IPS-18a (cell line): Measurements from ENCODE around the gene FRMD4A.
A peak's percentile ranks its signal among the peaks of the same experiment; 100 is the strongest.

ENCODE experiments used
- H3K27ac ChIP-seq: one replicate; pipeline ENCODE4 v1.5.1; 2013; ENCODE audit warnings: low read length
- H3K27me3 ChIP-seq: one replicate; pipeline ENCODE4 v1.6.1; 2013; ENCODE audit warnings: mild to moderate bottlenecking, low read length; ENCODE audit not compliant: control insufficient read depth, insufficient read depth
- H3K36me3 ChIP-seq: one replicate; pipeline ENCODE4 v1.6.1; 2013; ENCODE audit warnings: low read depth, low read length; ENCODE audit not compliant: control insufficient read depth
- H3K4me1 ChIP-seq: one replicate; pipeline ENCODE4 v1.6.1; 2013; ENCODE audit warnings: low read depth, low read length; ENCODE audit not compliant: control insufficient read depth
- H3K4me3 ChIP-seq: one replicate; pipeline ENCODE4 v1.5.1; 2013; ENCODE audit warnings: low read length
- H3K9ac ChIP-seq: one replicate; pipeline ENCODE4 v1.6.1; 2013; ENCODE audit warnings: mild to moderate bottlenecking, low read length, moderate library complexity
- H3K9me3 ChIP-seq: one replicate; pipeline ENCODE4 v1.6.1; 2013; ENCODE audit warnings: low read depth, low read length; ENCODE audit not compliant: control insufficient read depth

The FRMD4A gene

DNA sequence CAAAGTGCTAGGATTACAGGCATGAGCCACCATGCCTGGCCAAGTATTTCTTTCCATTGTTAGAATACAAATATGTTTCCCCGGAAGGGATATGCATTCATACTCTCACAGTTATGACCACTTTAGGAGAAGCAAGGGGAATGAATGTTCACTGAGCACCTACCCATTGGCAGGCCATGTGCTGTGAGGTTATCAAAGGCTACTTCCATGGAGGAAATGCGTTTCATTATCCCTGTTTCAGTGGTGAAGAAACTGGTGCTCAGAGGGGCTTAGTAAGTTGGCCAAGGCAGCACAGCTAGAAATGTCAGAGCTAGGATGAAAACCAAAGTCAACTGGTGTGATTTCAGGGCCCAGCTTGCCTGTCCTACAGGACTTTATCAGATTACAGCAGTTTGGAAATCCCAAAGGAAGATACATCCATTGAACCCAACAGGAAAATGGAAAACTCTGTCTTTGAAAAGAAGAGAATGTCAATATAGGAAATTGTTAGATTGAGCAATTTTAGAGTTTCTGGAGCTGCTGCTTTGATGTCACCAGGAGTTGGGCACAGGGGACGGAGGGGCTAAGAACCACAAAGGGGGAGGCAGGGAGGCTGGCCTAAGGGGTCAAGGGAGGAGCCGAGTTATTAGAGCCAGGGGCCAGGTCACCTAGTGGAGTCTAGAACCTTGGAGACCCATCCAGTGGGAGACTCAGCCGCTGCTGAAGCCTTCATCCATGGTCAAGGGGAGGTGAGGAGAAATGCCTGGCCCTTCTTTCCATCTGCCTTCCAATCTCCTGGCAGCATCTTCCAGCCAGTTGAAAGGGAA is 319.8 kb downstream of the FRMD4A start:
- H3K27me3 ChIP-seq, result no peaks in the 10 kb centered on the region
- H3K9me3 ChIP-seq, result no peaks in the 10 kb centered on the region
- H3K4me1 ChIP-seq, result peaks cover 12% of the 10 kb centered on the region
- no peak overlapping the region for H3K9ac ChIP-seq
- no peak overlapping the region for H3K27ac ChIP-seq
- no peak overlapping the region for H3K4me3 ChIP-seq
- no peaks in the 10 kb centered on the region for H3K36me3 ChIP-seq

DNA sequence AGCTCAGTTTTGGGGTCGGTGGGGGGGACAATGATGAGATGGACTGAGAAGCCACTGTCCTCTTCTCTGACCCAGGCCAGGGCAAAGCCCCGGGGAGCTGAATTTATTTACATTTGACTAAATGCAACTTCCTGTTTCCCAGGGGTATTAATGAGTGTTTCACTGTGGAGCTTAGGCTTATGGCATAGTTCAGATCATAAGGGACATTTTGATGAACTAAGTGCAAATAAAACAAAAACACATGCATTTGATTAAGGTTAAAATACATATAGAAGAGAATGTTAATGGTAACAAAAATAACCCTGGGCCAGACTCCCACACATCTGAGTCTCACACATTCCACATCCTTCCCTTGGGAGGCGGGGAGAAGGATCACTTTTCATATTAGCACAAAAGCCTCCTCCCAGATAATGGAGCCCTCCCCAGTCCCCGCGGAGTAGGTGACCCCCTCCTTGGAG is 320.6 kb downstream of the FRMD4A start:
- Histone ChIP-seq H3K9ac (no peak overlapping the region), H3K27me3 (no peaks in the 10 kb centered on the region), H3K4me3 (no peak overlapping the region), H3K9me3 (no peaks in the 10 kb centered on the region), H3K4me1 (peaks cover 12% of the 10 kb centered on the region), H3K27ac (peak overlapping the region; percentile 17), H3K36me3 (no peaks in the 10 kb centered on the region)

GRCh38 chr10:14009371-14010100 is 321.2 kb downstream of the FRMD4A start:
- H3K9ac ChIP-seq, result no peak overlapping the region
- H3K9me3 ChIP-seq, result no peaks in the 10 kb centered on the region
- H3K4me3 ChIP-seq, result no peak overlapping the region
- no peaks in the 10 kb centered on the region for H3K36me3 ChIP-seq
- peak overlapping the region; percentile 17 for H3K27ac ChIP-seq
- peaks cover 12% of the 10 kb centered on the region for H3K4me1 ChIP-seq
- H3K27me3 ChIP-seq, result no peaks in the 10 kb centered on the region

DNA sequence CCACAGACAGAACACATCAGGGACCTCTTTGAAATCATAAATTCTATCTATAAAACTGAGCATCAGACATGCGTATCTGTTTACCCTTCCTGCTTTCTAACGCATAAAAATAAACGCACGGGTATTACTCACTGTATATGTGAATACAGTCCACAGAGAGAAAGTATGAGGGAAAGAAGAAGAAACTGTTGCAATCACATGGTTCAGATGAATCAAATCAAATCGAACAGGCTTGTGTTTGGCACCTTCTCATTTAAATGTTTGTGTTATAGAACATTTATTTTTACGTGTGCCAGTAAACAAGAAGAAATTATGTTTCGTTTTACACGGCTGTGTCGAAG is 322.0 kb downstream of the FRMD4A start:
- no peak overlapping the region for H3K27ac ChIP-seq
- H3K36me3 ChIP-seq, result no peaks in the 10 kb centered on the region
- H3K9ac ChIP-seq, result no peak overlapping the region
- peaks cover 12% of the 10 kb centered on the region for H3K4me1 ChIP-seq
- H3K4me3 ChIP-seq, result no peak overlapping the region
- H3K27me3 ChIP-seq, result no peaks in the 10 kb centered on the region
- H3K9me3 ChIP-seq, result no peaks in the 10 kb centered on the region

- Histone ChIP-seq H3K9me3 (no peaks in the 10 kb centered on the region), H3K27me3 (no peaks in the 10 kb centered on the region), H3K4me1 (peaks cover 11% of the 10 kb centered on the region), H3K27ac (no peak overlapping the region), H3K4me3 (no peak overlapping the region), H3K9ac (no peak overlapping the region), H3K36me3 (no peaks in the 10 kb centered on the region)
These were observed 326.2 kb downstream of the FRMD4A start for GRCh38 chr10:14004536-14004935.

- H3K9me3 ChIP-seq, result no peaks in the 10 kb centered on the region
- H3K4me1 ChIP-seq, result peaks cover 8% of the 10 kb centered on the region
- no peak overlapping the region for H3K4me3 ChIP-seq
- H3K9ac ChIP-seq, result no peak overlapping the region
- H3K27me3 ChIP-seq, result no peaks in the 10 kb centered on the region
- H3K27ac ChIP-seq, result no peak overlapping the region
- H3K36me3 ChIP-seq, result no peaks in the 10 kb centered on the region
These were observed 327.1 kb downstream of the FRMD4A start for GRCh38 chr10:14003517-14004184.

DNA sequence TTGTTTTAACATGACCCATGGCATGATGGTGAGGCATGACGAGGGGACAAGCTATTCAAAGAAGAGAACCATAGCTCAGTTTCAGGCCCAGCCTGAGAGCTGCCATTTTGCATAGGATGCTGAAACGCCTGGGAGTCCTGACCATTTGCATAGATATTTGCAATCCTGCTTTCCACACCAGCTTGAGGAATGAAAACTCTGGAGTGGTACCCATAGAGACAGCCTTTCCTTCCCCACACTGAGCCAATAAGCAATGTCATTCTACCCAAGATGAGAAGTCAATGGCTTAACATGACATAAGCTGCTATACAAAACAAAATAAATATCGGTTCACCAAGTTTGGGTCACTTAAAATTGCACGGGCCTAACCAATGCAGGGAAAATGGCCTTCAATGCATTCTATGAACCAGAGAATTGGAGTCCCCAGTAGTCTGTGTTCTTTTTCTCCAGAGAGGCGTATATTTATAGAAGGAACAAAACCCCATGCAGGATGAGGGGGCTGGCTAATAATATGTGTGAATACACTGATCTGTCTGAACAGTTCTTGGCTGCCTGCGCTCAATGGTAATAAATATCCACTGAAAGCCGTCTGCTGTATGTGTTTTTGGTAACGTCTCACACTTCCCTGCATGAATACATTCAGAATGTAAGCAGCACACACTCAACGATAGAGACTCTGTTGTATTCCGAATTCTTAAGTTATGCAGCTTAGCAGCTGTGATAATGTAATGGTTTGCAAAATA is 329.3 kb downstream of the FRMD4A start:
- no peak overlapping the region for H3K27ac ChIP-seq
- H3K4me3 ChIP-seq, result no peak overlapping the region
- H3K36me3 ChIP-seq, result no peaks in the 10 kb centered on the region
- H3K9me3 ChIP-seq, result no peaks in the 10 kb centered on the region
- H3K9ac ChIP-seq, result no peak overlapping the region
- H3K4me1 ChIP-seq, result peaks cover 8% of the 10 kb centered on the region
- H3K27me3 ChIP-seq, result no peaks in the 10 kb centered on the region

GRCh38 chr10:13998163-13998835 is 332.4 kb downstream of the FRMD4A start:
- Histone ChIP-seq H3K4me1 (peaks cover 8% of the 10 kb centered on the region), H3K4me3 (no peak overlapping the region), H3K27me3 (no peaks in the 10 kb centered on the region), H3K9ac (no peak overlapping the region), H3K36me3 (no peaks in the 10 kb centered on the region), H3K9me3 (no peaks in the 10 kb centered on the region), H3K27ac (no peak overlapping the region)

GRCh38 chr10:13997650-13998049 is 333.1 kb downstream of the FRMD4A start:
- H3K9ac ChIP-seq, result no peak overlapping the region
- H3K27ac ChIP-seq, result no peak overlapping the region
- H3K36me3 ChIP-seq, result no peaks in the 10 kb centered on the region
- H3K4me3 ChIP-seq, result no peak overlapping the region
- H3K9me3 ChIP-seq, result no peaks in the 10 kb centered on the region
- H3K4me1 ChIP-seq, result peaks cover 8% of the 10 kb centered on the region
- H3K27me3 ChIP-seq, result no peaks in the 10 kb centered on the region

DNA sequence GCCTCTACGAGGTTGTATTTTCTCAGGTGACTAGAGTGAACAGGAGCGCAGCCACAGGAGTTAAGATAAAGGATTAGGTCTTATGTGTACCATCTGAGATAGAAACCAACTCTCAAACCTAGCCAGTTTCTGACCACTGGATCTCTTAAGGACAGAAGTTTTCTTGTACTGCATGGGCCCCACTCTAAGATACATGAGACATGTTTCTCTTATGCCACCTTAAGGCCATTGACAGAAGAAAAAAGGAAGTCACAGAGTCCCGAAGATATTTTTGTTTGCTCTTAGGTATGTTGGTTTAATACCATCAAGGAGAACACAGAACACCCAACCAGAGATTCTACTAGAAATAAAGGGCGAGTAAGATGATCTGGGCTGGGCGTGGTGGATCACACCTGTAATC is 335.8 kb downstream of the FRMD4A start:
- H3K9me3 ChIP-seq, result no peaks in the 10 kb centered on the region
- H3K4me1 ChIP-seq, result peaks cover 8% of the 10 kb centered on the region
- H3K36me3 ChIP-seq, result no peaks in the 10 kb centered on the region
- no peak overlapping the region for H3K4me3 ChIP-seq
- no peak overlapping the region for H3K9ac ChIP-seq
- H3K27ac ChIP-seq, result no peak overlapping the region
- no peaks in the 10 kb centered on the region for H3K27me3 ChIP-seq

DNA sequence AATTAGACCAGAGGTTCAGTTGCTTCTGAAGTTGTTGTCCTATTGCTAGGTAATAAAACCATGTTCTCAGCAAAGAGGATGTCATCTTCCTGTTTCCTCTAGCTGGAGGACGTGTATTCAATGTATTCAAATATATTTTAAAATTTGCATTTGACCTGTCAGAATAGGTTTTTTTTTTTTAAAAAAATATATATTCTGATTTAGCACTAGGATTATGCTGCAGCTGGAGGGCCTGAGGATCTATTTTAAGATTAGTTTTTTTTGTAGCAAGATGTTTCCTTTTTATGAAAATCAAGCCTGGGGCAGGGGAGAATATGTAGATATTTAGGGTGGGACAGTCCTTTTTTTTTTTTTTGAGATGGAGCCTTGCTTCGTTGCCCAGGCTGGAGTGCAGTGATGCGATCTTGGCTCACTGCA is 337.0 kb downstream of the FRMD4A start:
- peaks cover 8% of the 10 kb centered on the region for H3K4me1 ChIP-seq
- H3K9ac ChIP-seq, result no peak overlapping the region
- no peaks in the 10 kb centered on the region for H3K27me3 ChIP-seq
- H3K36me3 ChIP-seq, result no peaks in the 10 kb centered on the region
- no peak overlapping the region for H3K27ac ChIP-seq
- no peaks in the 10 kb centered on the region for H3K9me3 ChIP-seq
- no peak overlapping the region for H3K4me3 ChIP-seq
